WTC11 (cell line): ENCODE data around the gene SLC10A1. TPM values are rescaled to one million over a fixed set of nuclear protein-coding genes. Genes with fewer than 3 reads are reported as not detected.

Experiments used
- ATAC-seq: fragments of 200-7000 bp; cut with Tn5 transposase; 2 replicates; pipeline ENCODE4 v1.10.0; 2021; ENCODE audit warnings: mild to moderate bottlenecking, moderate library complexity
- CTCF ChIA-PET: fragments of 300-600 bp; sonication (Branson Sonifier 250); formaldehyde crosslinking; loops from one replicate; lab custom pipeline; 2021; ENCODE audit warnings: antibody characterized with exemption; lab: Charles Lee
- POLR2A ChIA-PET: fragments of 350-600 bp; sonication (Branson Sonifier 250); formaldehyde crosslinking; loops from one replicate; lab custom pipeline; 2021; ENCODE audit warnings: antibody characterized with exemption; lab: Charles Lee
- DNase-seq: peaks from one replicate; pipeline ENCODE4 v3.0.0; 2021; ENCODE audit warnings: low spot score
- H3K27ac Mint-ChIP-seq: 2 replicates; pipeline ENCODE4 v1.8.0; 2021; ENCODE audit warnings: mixed read lengths
- H3K27me3 Mint-ChIP-seq: 2 replicates; pipeline ENCODE4 v1.8.0; 2021; ENCODE audit warnings: low read depth, mild to moderate bottlenecking, moderate library complexity, mixed read lengths
- H3K36me3 Mint-ChIP-seq: 2 replicates; pipeline ENCODE4 v1.8.0; 2021; ENCODE audit warnings: mixed read lengths
- H3K4me1 Mint-ChIP-seq: 2 replicates; pipeline ENCODE4 v1.8.0; 2022; ENCODE audit warnings: mixed read lengths
- H3K4me3 Mint-ChIP-seq: 2 replicates; pipeline ENCODE4 v1.8.0; 2021; ENCODE audit warnings: mild to moderate bottlenecking, moderate library complexity, mixed read lengths
- H3K9me3 Mint-ChIP-seq: 2 replicates; pipeline ENCODE4 v1.8.0; 2021; ENCODE audit warnings: mixed read lengths
- AFF4 ChIP-seq: sonication (generic); formaldehyde crosslinking; IDR thresholded peaks from 2 replicates; pipeline ENCODE4 v1.8.1; 2023; ENCODE audit warnings: mild to moderate bottlenecking, missing genetic modification reagents, borderline replicate concordance
- ATF1 ChIP-seq: sonication (generic); formaldehyde crosslinking; IDR thresholded peaks from 2 replicates; pipeline ENCODE4 v1.8.1; 2023; ENCODE audit warnings: mild to moderate bottlenecking, moderate library complexity, missing genetic modification reagents
- CREB1 ChIP-seq: sonication (generic); formaldehyde crosslinking; IDR thresholded peaks from 2 replicates; pipeline ENCODE4 v1.8.0; 2023; ENCODE audit warnings: mild to moderate bottlenecking, missing genetic modification reagents
- E2F5 ChIP-seq: sonication (generic); formaldehyde crosslinking; IDR thresholded peaks from 2 replicates; pipeline ENCODE4 v1.8.1; 2022; ENCODE audit warnings: mild to moderate bottlenecking, moderate library complexity, missing genetic modification reagents
- FOXP1 ChIP-seq: sonication (generic); formaldehyde crosslinking; IDR thresholded peaks from 2 replicates; pipeline ENCODE4 v1.8.0; 2022; ENCODE audit warnings: missing genetic modification reagents, mild to moderate bottlenecking, moderate library complexity, borderline replicate concordance
- FOXP4 ChIP-seq: sonication (generic); formaldehyde crosslinking; IDR thresholded peaks from 2 replicates; pipeline ENCODE4 v1.8.0; 2022; ENCODE audit warnings: mild to moderate bottlenecking, missing genetic modification reagents
- GABPB1 ChIP-seq: sonication (generic); formaldehyde crosslinking; IDR thresholded peaks from 2 replicates; pipeline ENCODE4 v1.8.1; 2023; ENCODE audit warnings: mild to moderate bottlenecking, missing genetic modification reagents
- GRHL2 ChIP-seq: fragments of 250-450 bp; sonication (Bioruptor Pico); IDR thresholded peaks from 2 replicates; pipeline ENCODE4 v1.8.0; 2022; ENCODE audit warnings: mild to moderate bottlenecking, moderate library complexity; ENCODE audit not compliant: insufficient replicate concordance, severe bottlenecking
- IRF1 ChIP-seq: sonication (generic); formaldehyde crosslinking; IDR thresholded peaks from 2 replicates; pipeline ENCODE4 v1.8.0; 2023; ENCODE audit warnings: missing genetic modification reagents
- KAT7 ChIP-seq: sonication (generic); formaldehyde crosslinking; IDR thresholded peaks from 2 replicates; pipeline ENCODE4 v1.8.1; 2023; ENCODE audit warnings: missing genetic modification reagents, mild to moderate bottlenecking, borderline replicate concordance
- MAX ChIP-seq: sonication (generic); formaldehyde crosslinking; IDR thresholded peaks from 2 replicates; pipeline ENCODE4 v1.8.0; 2022; ENCODE audit warnings: mild to moderate bottlenecking, missing genetic modification reagents
- SP1 ChIP-seq: sonication (generic); formaldehyde crosslinking; conservative IDR thresholded peaks from 2 replicates; pipeline ENCODE4 v1.8.1; 2022; ENCODE audit warnings: missing genetic modification reagents
- TCF7 ChIP-seq: sonication (generic); formaldehyde crosslinking; IDR thresholded peaks from 2 replicates; pipeline ENCODE4 v1.8.0; 2022; ENCODE audit warnings: mild to moderate bottlenecking, low read depth, missing genetic modification reagents, moderate library complexity
- ZBTB43 ChIP-seq: sonication (generic); formaldehyde crosslinking; IDR thresholded peaks from 2 replicates; pipeline ENCODE4 v1.8.1; 2023; ENCODE audit warnings: mild to moderate bottlenecking, missing genetic modification reagents
- ZNF138 ChIP-seq: sonication (generic); formaldehyde crosslinking; conservative IDR thresholded peaks from 2 replicates; pipeline ENCODE4 v1.8.1; 2022; ENCODE audit warnings: mild to moderate bottlenecking, moderate library complexity, missing genetic modification reagents
- ZNF219 ChIP-seq: sonication (generic); formaldehyde crosslinking; IDR thresholded peaks from 2 replicates; pipeline ENCODE4 v1.8.0; 2023; ENCODE audit warnings: missing genetic modification reagents, mild to moderate bottlenecking, borderline replicate concordance
- ZNF532 ChIP-seq: fragments of 250-450 bp; sonication (Bioruptor Pico); IDR thresholded peaks from 2 replicates; pipeline ENCODE4 v1.9.0; 2021; ENCODE audit warnings: mild to moderate bottlenecking, borderline replicate concordance
- ZSCAN18 ChIP-seq: fragments of 250-450 bp; sonication (Bioruptor Pico); IDR thresholded peaks from 2 replicates; pipeline ENCODE4 v2.1.2; 2022; ENCODE audit warnings: mild to moderate bottlenecking, moderate library complexity
- total RNA-seq: library from RNA; stranded (reverse); gene quantifications from 3 replicates; pipeline ENCODE4 v1.2.3, GENCODE V29; 2021

Gene SLC10A1
- total RNA-seq, 1 experiment from 2014 or later: 0.09 TPM

- TF ChIP-seq FOXP1 (no peak), SP1 (CRISPR knock-in tag) (no peak), IRF1 (CRISPR knock-in tag) (no peak), ZSCAN18 (no peak), GRHL2 (CRISPR knock-in tag) (no peak), GABPB1 (CRISPR knock-in tag) (no peak), ZNF219 (no peak), FOXP4 (CRISPR knock-in tag) (no peak)
Observed at GRCh38 chr14:69780952-69781351, 16.1 kb downstream of the SLC10A1 start (continued).

- no peaks in the 10 kb centered on the region for H3K9me3 Mint-ChIP-seq
- CTCF ChIA-PET: no interaction called here
- no peaks in the 10 kb centered on the region for H3K4me1 Mint-ChIP-seq
- H3K27me3 Mint-ChIP-seq: no peaks in the 10 kb centered on the region
- no peak overlapping the region for H3K4me3 Mint-ChIP-seq
- POLR2A ChIA-PET: no interaction called here
- ATAC-seq (no peak), DNase-seq (no peak)
- peaks cover 39% of the 10 kb centered on the region for H3K36me3 Mint-ChIP-seq
- H3K27ac Mint-ChIP-seq: no peak overlapping the region
- TF ChIP-seq E2F5 (CRISPR knock-in tag) (no peak), ZNF532 (CRISPR knock-in tag) (no peak), CREB1 (no peak), ATF1 (CRISPR knock-in tag) (no peak), GRHL2 (CRISPR knock-in tag) (no peak), TCF7 (CRISPR knock-in tag) (no peak), ZNF138 (CRISPR knock-in tag) (no peak), AFF4 (CRISPR knock-in tag) (no peak), ZNF219 (no peak), KAT7 (no peak), ZBTB43 (CRISPR knock-in tag) (no peak), MAX (CRISPR knock-in tag) (no peak)
Observed at GRCh38 chr14:69780092-69780491, 16.9 kb downstream of the SLC10A1 start.
